Heart right ventricle (tissue), 16 donors: Measurements from ENCODE around the gene CLK3. TPM values are rescaled to one million over a fixed set of nuclear protein-coding genes. Genes with fewer than 3 reads are reported as not detected.
"Not testable (repeated sequence)": the region's sequence is repeated elsewhere in the genome, so short reads cannot be mapped to it uniquely, and the experiment has no call there.

Experiments used
- ATAC-seq, 8 donors: fragments of 200-7000 bp; cut with Tn5 transposase; one replicate each; pipeline ENCODE4 v1.9.1; 2020; ENCODE audit warnings: mild to moderate bottlenecking in 8 of 8, moderate library complexity in 8 of 8, moderate number of reproducible peaks in 1 of 8
- DNase-seq, 2 donors: peaks; one replicate each; pipeline ENCODE4 v3.0.0-alpha.2; 2020
- H3K27ac ChIP-seq, 10 donors: fragments of 200-600 bp; sonication (generic) in 2 of 10; one replicate each; pipeline versions ENCODE4 v1.5.0 to v1.8.0; 2020 to 2022; ENCODE audit warnings: mild to moderate bottlenecking in 3 of 10
- H3K27me3 ChIP-seq, 7 donors: fragments of 200-600 bp; one replicate each; pipeline ENCODE4 v1.8.0; 2021 to 2022; ENCODE audit warnings: mild to moderate bottlenecking in 2 of 7
- H3K36me3 ChIP-seq, 9 donors: fragments of 200-600 bp; sonication (generic) in 1 of 9; one replicate each; pipeline versions ENCODE4 v1.5.0 to v1.8.0; 2020 to 2022; ENCODE audit warnings: mild to moderate bottlenecking in 2 of 9
- H3K4me1 ChIP-seq, 9 donors: fragments of 200-600 bp; sonication (generic) in 1 of 9; one replicate each; pipeline versions ENCODE4 v1.5.0 to v1.8.0; 2020 to 2022; ENCODE audit warnings: mild to moderate bottlenecking in 4 of 9
- H3K4me3 ChIP-seq, 10 donors: fragments of 200-600 bp; sonication (generic) in 2 of 10; one replicate each; pipeline versions ENCODE4 v1.5.0 to v1.8.0; 2020 to 2022; ENCODE audit warnings: mild to moderate bottlenecking in 7 of 10, moderate library complexity in 2 of 10
- H3K9me3 ChIP-seq, 11 donors: fragments of 200-600 bp in 10 of 11; sonication (generic) in 2 of 11; one replicate each; pipeline versions ENCODE4 v1.5.0 to v1.8.0; 2013 to 2022; ENCODE audit warnings: mild to moderate bottlenecking in 2 of 11, control low read depth in 1 of 11, moderate library complexity in 1 of 11
- CTCF ChIP-seq, 9 donors: fragments of 200-600 bp; sonication (generic) in 2 of 9; IDR thresholded peaks; one replicate each; pipeline versions ENCODE4 v1.5.0 to v1.8.0; 2021 to 2022; ENCODE audit warnings: antibody characterized with exemption in 9 of 9, mild to moderate bottlenecking in 5 of 9, moderate library complexity in 1 of 9
- WGBS, 2 donors: extraction: QIAGEN DNeasy Blood & Tissue Kit; methylation state at CpG; one replicate each; pipeline ENCODE4 v1.1.7; 2013; ENCODE audit warnings: inconsistent platforms in 1 of 2; 5-methylcytosine and 5-hydroxymethylcytosine counted together
- intact Hi-C, 10 donors: fragments of 100-400 bp; cut with DNase I; formaldehyde crosslinking; loops; one replicate each; pipeline versions ENCODE4 v1.11.1 to v1.14.2; 2022
- polyA plus RNA-seq, 2 donors: library from polyadenylated mRNA; stranded (reverse); fragments of 200-250 nt; gene quantifications; one replicate each; pipeline ENCODE4 v1.2.3, GENCODE V29; 2013
- total RNA-seq, 10 donors: library from RNA; stranded (reverse); fragmentation: NEBNext Ultra II Directional in 3 of 10; extraction: Animal tissue kit (Norgen Biotek cat#: 25700) in 3 of 10; gene quantifications; one replicate each; pipeline versions ENCODE4 v1.2.1 to v1.2.4, GENCODE V29; 2021 to 2023
- donor health status: Arrhythmogenic right ventricular cardiomyopathy.
- donor health status: ischemic (EF 13 %, LVEDD 7.1; RV severe dilation, severe dysfunction).
- donor health status: healthy with polysubstance abuse.
- donor health status: DM: no; HTN: yes; CAD: no.
- donor health status: DM: no; HTN: no; CAD: no.
- donor health status: ischemic (EF 25% LVEDD 6.9; RV normal size, moderate dysfunction).
- donor health status: ischemic (EF 25% LVEDD 5.7; RV mildly dilated, moderate dysfunction).
- donor health status: healthy.
- donor health status: DM: yes; HTN: yes; CAD: no.
- donor health status: Ischemic cardiomyopathy.
- donor health status: ischemic (EF 35%, LVEDD 5.7; RV mildly dilated, moderate dysfunction).
- donor health status: nonischemic (EF 11% LVEDD 7.7; RV severe dilation, severe dysfunction).
- donor health status: DM: yes; HTN: yes; CAD: no.
- donor health status: PGD.
- donor health status: ischemic (EF 29% LVEDD 5.4; RV normal size, mild dysfunction).
- donor health status: nonischemic (EF 23%, LVEDD 6.1; RV moderate dilation, normal function).

CLK3 gene
- total and polyA plus RNA-seq, 12 donors: 27.7 to 73.6 (median 45.2) TPM

GRCh38 chr15:74655424-74655823 lies 39.8 kb downstream of the CLK3 start:
- DNase-seq: no peak
- no peak overlapping the region for H3K4me3 ChIP-seq
- no peak overlapping the region for H3K27ac ChIP-seq
- intact Hi-C loops: no loop called here
- 70 to 74% methylated on average over 7 of the region's 7 CpGs for WGBS, 2 donors
- H3K4me1 ChIP-seq: peaks cover 12 to 72% (median 53%) of the 10 kb centered on the region in 9 donors
- ATAC-seq: no peak
- TF ChIP-seq CTCF (IDR thresholded peaks at IDR 0.05): no peak
- H3K27me3 ChIP-seq: no peaks in the 10 kb centered on the region
- H3K9me3 ChIP-seq: no peaks in the 10 kb centered on the region
- H3K36me3 ChIP-seq: peaks cover 0 to 17% (median 0%) of the 10 kb centered on the region in 9 donors

DNA sequence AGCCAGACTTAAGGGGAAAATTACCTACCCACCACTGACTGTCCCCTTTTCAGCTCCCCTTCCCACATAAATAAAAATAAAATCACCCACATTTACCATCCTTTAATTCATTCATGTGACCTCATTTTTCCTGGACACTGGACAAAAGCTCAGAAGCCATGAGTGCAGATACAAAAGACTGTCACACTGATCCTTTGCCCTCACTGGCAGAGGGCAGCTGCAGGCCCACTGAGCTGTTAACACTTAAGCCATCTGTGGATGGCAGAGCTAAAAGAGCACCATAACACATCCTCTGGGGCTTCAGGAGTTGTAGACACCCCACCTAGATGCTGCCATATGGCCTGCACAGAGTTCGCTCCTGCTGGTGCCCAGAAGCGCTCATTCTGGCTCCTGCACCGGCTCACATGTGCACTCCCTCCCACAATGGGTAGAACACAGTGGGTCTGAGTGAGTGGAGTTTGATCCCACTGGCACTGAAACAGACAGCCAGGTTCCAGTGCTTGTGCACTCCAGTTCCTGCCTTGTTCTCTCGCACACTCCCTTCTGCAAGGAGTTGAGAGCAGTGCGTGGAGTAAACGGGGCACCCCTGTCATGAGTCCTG lies 41.4 kb downstream of the CLK3 start:
- ATAC-seq (peak in 1 of 8 donors; percentile 10), DNase-seq (no peak)
- intact Hi-C loops: no loop called here

GRCh38 chr15:74657846-74658245 lies 42.2 kb downstream of the CLK3 start:
- 78 to 84% methylated on average over 3 of the region's 3 CpGs for WGBS, 2 donors
- H3K27ac ChIP-seq: no peak overlapping the region
- no peak for DNase-seq
- H3K36me3 ChIP-seq: peaks cover 0 to 19% (median 0%) of the 10 kb centered on the region in 9 donors
- H3K4me1 ChIP-seq: peaks cover 7 to 52% (median 34%) of the 10 kb centered on the region in 9 donors
- intact Hi-C loops: no loop called here
- TF ChIP-seq CTCF (IDR thresholded peaks at IDR 0.05): no peak
- no peak overlapping the region for H3K4me3 ChIP-seq
- H3K27me3 ChIP-seq: no peaks in the 10 kb centered on the region
- no peaks in the 10 kb centered on the region for H3K9me3 ChIP-seq
- ATAC-seq: no peak

More for the DNA sequence above, 41.4 kb downstream of the CLK3 start:
- no peak for TF ChIP-seq CTCF (IDR thresholded peaks at IDR 0.05)
- Histone ChIP-seq H3K27ac (no peak overlapping the region), H3K36me3 (peaks cover 0 to 23% (median 0%) of the 10 kb centered on the region in 9 donors), H3K27me3 (no peaks in the 10 kb centered on the region), H3K4me1 (peaks cover 7 to 56% (median 37%) of the 10 kb centered on the region in 9 donors), H3K4me3 (no peak overlapping the region), H3K9me3 (no peaks in the 10 kb centered on the region)
- WGBS, 2 donors: 88 to 91% methylated on average over 6 of the region's 6 CpGs

DNA sequence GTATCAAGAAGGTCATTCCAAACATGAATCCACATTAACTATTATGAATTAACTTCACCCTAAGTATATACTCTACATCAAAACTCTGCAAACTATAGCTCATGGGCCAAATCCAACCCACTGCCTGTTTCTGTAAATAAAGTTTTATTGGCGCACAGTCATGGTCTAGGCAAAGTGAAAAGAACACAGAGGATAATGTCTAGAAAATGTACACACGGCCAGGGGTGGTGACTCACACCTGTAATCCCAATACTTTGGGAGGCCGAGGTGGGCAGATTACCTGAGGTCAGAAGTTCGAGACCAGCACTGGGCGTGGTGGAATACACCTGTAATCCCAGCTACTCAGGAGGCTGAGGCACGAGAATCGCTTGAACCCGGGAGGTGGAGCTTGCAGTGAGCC lies 45.6 kb downstream of the CLK3 start:
- intact Hi-C loops: loop anchor here in 1 of 10 donors (10.0 kb wide), 1 partner anchor 64 kb away; the partner anchor contains the start of gene CYP1A1
- Histone ChIP-seq H3K4me1 (peaks cover 2 to 42% (median 28%) of the 10 kb centered on the region in 9 donors), H3K36me3 (peaks cover 0 to 10% (median 0%) of the 10 kb centered on the region in 9 donors)
- ATAC-seq, H3K9me3 ChIP-seq, H3K4me3 ChIP-seq, H3K27ac ChIP-seq, H3K27me3 ChIP-seq, DNase-seq: not testable (repeated sequence)
- WGBS, 2 donors: 96 to 98% methylated on average over 8 of the region's 8 CpGs
